Measurements from ENCODE around the gene POU2F1. TPM values are rescaled to one million over a fixed set of nuclear protein-coding genes. Genes with fewer than 3 reads are reported as not detected.

The POU2F1 gene
- total RNA-seq, 4 donors from 2014 or later: 3.8 to 7.3 (median 4.8) TPM

DNA sequence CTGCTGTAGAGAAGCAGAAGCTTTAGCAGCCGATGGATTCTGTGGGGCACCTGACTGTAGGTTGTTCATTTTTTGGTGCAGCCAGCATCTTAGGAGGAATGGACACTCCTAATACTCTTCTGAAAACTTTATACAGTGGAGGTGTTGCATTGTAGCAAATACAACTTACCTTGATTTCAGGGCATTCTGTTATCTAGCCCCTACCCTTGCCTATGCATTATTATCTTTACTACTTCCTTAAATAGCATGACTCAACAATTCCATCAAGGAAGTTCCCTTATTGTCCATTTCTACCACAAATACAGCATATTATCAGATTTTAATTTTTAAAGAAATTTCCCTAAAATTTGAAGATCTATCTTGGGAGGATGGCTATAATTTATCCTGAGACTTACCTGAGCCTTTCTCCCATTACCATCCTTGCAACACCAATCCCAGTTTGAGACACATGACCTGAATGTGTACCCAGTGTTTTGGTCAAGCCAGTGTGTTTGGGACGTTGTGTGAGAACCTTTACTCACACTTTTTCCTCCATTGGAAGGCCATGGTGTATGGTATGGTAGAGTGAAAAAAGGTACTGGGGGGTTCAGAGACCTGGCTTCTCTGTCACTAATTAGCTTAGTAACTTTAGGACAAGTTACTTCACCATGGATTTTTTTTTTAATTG lies 9.2 kb downstream of the POU2F1 start:
- no peak for TF ChIP-seq POLR2A (IDR thresholded peaks at IDR 0.05)
- TF ChIP-seq, protein P1, sequence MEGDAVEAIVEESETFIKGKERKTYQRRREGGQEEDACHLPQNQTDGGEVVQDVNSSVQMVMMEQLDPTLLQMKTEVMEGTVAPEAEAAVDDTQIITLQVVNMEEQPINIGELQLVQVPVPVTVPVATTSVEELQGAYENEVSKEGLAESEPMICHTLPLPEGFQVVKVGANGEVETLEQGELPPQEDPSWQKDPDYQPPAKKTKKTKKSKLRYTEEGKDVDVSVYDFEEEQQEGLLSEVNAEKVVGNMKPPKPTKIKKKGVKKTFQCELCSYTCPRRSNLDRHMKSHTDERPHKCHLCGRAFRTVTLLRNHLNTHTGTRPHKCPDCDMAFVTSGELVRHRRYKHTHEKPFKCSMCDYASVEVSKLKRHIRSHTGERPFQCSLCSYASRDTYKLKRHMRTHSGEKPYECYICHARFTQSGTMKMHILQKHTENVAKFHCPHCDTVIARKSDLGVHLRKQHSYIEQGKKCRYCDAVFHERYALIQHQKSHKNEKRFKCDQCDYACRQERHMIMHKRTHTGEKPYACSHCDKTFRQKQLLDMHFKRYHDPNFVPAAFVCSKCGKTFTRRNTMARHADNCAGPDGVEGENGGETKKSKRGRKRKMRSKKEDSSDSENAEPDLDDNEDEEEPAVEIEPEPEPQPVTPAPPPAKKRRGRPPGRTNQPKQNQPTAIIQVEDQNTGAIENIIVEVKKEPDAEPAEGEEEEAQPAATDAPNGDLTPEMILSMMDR (IDR thresholded peaks at IDR 0.05 in 4 of 5, conservative IDR thresholded peaks at IDR 0.05 in 1 of 5): no peak
- Histone ChIP-seq H3K4me1 (peaks cover 31 to 66% of the 10 kb centered on the region in 2 donors), H3K27ac (no peak overlapping the region), H3K4me3 (no peak overlapping the region), H3K27me3 (no peaks in the 10 kb centered on the region), H3K9me3 (no peaks in the 10 kb centered on the region), H3K36me3 (no peaks in the 10 kb centered on the region)
- in situ Hi-C loops (cut with MboI; ENCODE audit: low sequenced_read_pairs in 4 of 4): loop anchor here in 1 of 4 donors (25.0 kb wide), 1 partner anchor 482 kb away; the partner anchor contains the start of gene MPZL1
- intact Hi-C loops (cut with DNase I; ENCODE audit: low total_unique reads): no loop called here
- no peak for DNase-seq
- no peak for ATAC-seq

DNA sequence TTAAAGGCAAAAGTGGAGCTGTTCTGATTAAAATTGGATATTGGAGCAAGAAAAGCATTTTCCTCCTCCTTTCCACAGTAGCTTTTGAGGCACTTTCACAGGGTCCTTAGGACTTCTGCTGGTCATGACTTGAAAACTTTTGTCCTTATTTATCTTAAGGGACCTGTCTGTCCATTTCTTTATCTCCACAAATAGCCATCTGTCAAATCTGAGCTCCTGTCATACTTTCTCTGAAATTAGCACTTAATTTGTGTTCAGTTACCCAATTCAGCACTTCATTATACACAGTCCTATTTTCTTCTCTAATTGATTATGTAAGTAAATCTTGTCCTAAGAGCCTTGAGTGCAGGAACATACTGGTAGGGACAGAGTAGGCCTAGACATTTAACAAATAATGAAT lies 9.8 kb downstream of the POU2F1 start:
- Histone ChIP-seq H3K27ac (no peak overlapping the region), H3K36me3 (no peaks in the 10 kb centered on the region), H3K9me3 (no peaks in the 10 kb centered on the region), H3K4me1 (peaks cover 31 to 67% of the 10 kb centered on the region in 2 donors), H3K27me3 (no peaks in the 10 kb centered on the region), H3K4me3 (no peak overlapping the region)
- no peak for DNase-seq
- TF ChIP-seq, protein P1 (IDR thresholded peaks at IDR 0.05 in 4 of 5, conservative IDR thresholded peaks at IDR 0.05 in 1 of 5): no peak
- TF ChIP-seq POLR2A (IDR thresholded peaks at IDR 0.05): no peak
- in situ Hi-C loops (cut with MboI; ENCODE audit: low sequenced_read_pairs in 4 of 4): loop anchor here in 1 of 4 donors (25.0 kb wide), 1 partner anchor 482 kb away; the partner anchor contains the start of gene MPZL1
- no peak for ATAC-seq
- intact Hi-C loops (cut with DNase I; ENCODE audit: low total_unique reads): no loop called here

GRCh38 chr1:167231873-167232450 lies 11.3 kb downstream of the POU2F1 start:
- peaks cover 30 to 62% of the 10 kb centered on the region in 2 donors for H3K4me1 ChIP-seq
- TF ChIP-seq POLR2A (IDR thresholded peaks at IDR 0.05): no peak
- TF ChIP-seq, protein P1 (IDR thresholded peaks at IDR 0.05 in 4 of 5, conservative IDR thresholded peaks at IDR 0.05 in 1 of 5): no peak
- no peaks in the 10 kb centered on the region for H3K9me3 ChIP-seq
- intact Hi-C loops (cut with DNase I; ENCODE audit: low total_unique reads): no loop called here
- H3K36me3 ChIP-seq: no peaks in the 10 kb centered on the region
- no peak overlapping the region for H3K4me3 ChIP-seq
- H3K27ac ChIP-seq: no peak overlapping the region
- H3K27me3 ChIP-seq: no peaks in the 10 kb centered on the region
- ATAC-seq (no peak), DNase-seq (no peak)
- in situ Hi-C loops (cut with MboI; ENCODE audit: low sequenced_read_pairs in 4 of 4): loop anchor here in 1 of 4 donors (25.0 kb wide), 1 partner anchor 480 kb away; the partner anchor contains the start of gene MPZL1

DNA sequence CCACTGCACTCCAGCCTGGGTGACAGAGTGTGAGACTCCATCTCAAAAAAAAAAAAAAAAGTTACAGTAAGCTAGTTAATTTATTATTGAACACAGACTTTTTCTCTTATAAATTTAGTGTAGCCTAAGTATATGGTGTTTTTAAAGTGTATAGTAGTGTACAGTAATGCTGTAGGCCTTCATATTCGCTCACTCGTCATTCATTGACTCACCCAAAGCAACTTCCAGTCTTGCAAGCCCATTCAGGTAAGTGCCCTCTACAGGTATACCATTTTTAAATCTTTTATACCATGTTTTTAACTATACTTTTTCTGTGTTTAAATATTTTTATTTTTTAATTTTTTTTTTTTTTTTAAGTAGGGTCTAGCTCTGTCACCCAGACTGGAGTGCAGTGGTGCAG lies 12.1 kb downstream of the POU2F1 start:
- in situ Hi-C loops (cut with MboI; ENCODE audit: low sequenced_read_pairs in 4 of 4) (loop anchor here in 1 of 4 donors (25.0 kb wide), 1 partner anchor 480 kb away; the partner anchor contains the start of gene MPZL1), intact Hi-C loops (cut with DNase I; ENCODE audit: low total_unique reads) (no loop called here)
- Histone ChIP-seq H3K4me3 (no peak overlapping the region), H3K36me3 (no peaks in the 10 kb centered on the region), H3K4me1 (peaks cover 28 to 55% of the 10 kb centered on the region in 2 donors), H3K27me3 (no peaks in the 10 kb centered on the region), H3K9me3 (no peaks in the 10 kb centered on the region), H3K27ac (no peak overlapping the region)
- DNase-seq (no peak), ATAC-seq (no peak)
- no peak for TF ChIP-seq POLR2A (IDR thresholded peaks at IDR 0.05)
- TF ChIP-seq, protein P1 (IDR thresholded peaks at IDR 0.05 in 4 of 5, conservative IDR thresholded peaks at IDR 0.05 in 1 of 5): no peak
